GM12801 (cell line): Measurements from ENCODE around the gene ZNF276.

Source experiments
- CTCF ChIP-seq: IDR thresholded peaks from one replicate; pipeline ENCODE4 v1.5.1; 2011; ENCODE audit warnings: control low read depth; ENCODE audit not compliant: insufficient read length; ENCODE audit errors: extremely low read depth

Gene ZNF276

GRCh38 chr16:89700649-89701424, 20.5 kb upstream of the ZNF276 start:
- no peak for TF ChIP-seq CTCF

- TF ChIP-seq CTCF: no peak
Observed at GRCh38 chr16:89701425-89702406, 19.6 kb upstream of the ZNF276 start, which contains the start of gene SPATA2L. SPATA2L (minus strand) TSS chr16:89701705; CDS start chr16:89701232, 473 bp downstream.

- no peak for TF ChIP-seq CTCF
Observed at GRCh38 chr16:89704281-89704680, 17.1 kb upstream of the ZNF276 start.

GRCh38 chr16:89705006-89705405, 16.3 kb upstream of the ZNF276 start:
- TF ChIP-seq CTCF: no peak

GRCh38 chr16:89706518-89707260, 14.6 kb upstream of the ZNF276 start:
- no peak for TF ChIP-seq CTCF

GRCh38 chr16:89707695-89708094, 13.6 kb upstream of the ZNF276 start:
- no peak for TF ChIP-seq CTCF
